ENCODE results near the gene KCNT1. TPM values are rescaled to one million over a fixed set of nuclear protein-coding genes. Genes with fewer than 3 reads are reported as not detected.

The KCNT1 gene
- total and polyA plus RNA-seq, 5 donors = 0.17 to 1.1 (median 0.26) TPM; not detected in 1

DNA sequence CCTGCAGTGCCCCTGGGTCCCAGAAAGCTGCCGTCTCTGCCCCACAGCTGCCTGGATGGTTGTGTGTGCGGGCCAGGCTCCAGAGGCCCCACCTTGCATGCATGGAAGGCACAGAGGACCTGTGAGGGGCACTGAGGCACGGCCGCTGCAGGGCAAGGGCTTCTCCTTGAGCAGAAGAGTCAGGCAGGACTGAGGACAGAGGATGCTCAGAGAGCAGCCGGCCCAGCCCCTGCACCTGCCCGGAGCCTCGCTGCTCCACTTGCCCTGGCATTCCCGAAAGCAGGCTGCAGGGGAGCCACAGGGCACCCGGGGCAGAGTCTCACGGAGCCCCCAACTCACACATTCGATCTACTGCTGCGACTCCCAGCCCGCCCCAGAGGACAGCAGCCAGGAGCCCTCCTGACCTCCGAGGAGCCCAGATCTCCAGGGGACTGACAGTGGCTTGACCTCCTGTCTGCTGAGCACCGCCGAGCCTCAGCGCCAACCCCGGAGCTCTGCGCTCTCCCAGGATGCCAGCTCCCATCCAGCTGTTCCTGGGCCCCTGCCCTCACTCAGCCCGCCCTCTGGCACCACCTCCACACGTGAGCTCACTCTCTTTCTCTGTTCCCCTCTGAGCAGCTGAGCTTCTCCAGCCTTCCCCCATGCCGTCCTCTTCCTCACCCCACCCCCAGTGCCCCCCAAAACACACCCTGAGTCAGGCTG is 95.0 kb downstream of the KCNT1 start:
- Histone ChIP-seq H3K4me1 (ENCODE audit: control insufficient read depth, insufficient read depth, low read length) (no peaks in the 10 kb centered on the region), H3K9me3 (ENCODE audit: control insufficient read depth, low read length) (no peaks in the 10 kb centered on the region), H3K27me3 (ENCODE audit: control insufficient read depth, insufficient read depth) (no peaks in the 10 kb centered on the region), H3K4me3 (ENCODE audit: low read length) (no peak overlapping the region), H3K27ac (ENCODE audit: low read length) (no peak overlapping the region)
- DNase-seq = peak in 2 of 3 donors; percentile 46 to 51
- ATAC-seq = peak in 1 of 2 donors; percentile 7
- WGBS = 69% methylated on average over 22 of the region's 22 CpGs
- intact Hi-C loops (cut with DNase I) = no loop called here

DNA sequence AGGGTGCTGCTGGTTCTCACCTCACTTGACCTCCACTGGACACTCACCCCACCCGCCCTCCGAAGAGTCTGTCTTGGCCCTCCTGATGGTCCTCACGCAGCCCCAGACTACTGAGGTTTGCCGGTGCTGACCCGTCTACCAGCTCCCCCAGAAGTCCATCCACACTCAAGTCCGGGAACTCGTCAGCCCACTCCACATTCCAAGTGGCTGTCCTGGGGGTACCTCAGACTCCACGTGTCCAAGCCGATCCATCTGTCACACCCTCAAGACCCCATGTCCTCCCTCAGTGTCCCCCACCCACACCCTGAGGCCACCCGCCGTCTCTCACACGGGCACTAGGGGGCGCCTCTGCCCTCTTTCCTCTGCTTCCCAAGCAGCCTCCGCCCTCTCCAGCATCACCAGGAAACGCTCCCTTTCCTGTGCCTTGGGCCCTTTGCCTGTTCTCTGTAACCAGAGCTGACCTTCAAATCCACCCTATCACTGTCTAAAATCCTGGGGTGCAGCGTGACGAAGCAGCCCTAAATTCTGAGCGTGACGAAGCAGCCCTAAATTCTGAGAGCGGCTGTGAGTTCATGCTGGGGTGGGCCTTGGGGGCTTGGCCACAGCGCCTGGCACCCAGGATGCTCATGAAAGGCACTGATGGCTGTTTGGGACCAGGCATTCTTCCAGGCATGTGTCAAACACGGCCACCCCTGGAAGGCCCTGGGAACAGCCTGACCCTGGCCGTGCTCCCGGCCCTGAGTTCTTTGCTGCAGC is 95.7 kb downstream of the KCNT1 start:
- Histone ChIP-seq H3K9me3 (ENCODE audit: control insufficient read depth, low read length) (no peaks in the 10 kb centered on the region), H3K27me3 (ENCODE audit: control insufficient read depth, insufficient read depth) (no peaks in the 10 kb centered on the region), H3K4me1 (ENCODE audit: control insufficient read depth, insufficient read depth, low read length) (no peaks in the 10 kb centered on the region), H3K4me3 (ENCODE audit: low read length) (no peak overlapping the region), H3K27ac (ENCODE audit: low read length) (no peak overlapping the region)
- WGBS = 30% methylated on average over 24 of the region's 24 CpGs
- ATAC-seq = peak; percentile 57 to 77
- intact Hi-C loops (cut with DNase I) = no loop called here
- DNase-seq = peak; percentile 47 to 80 (median 80)

DNA sequence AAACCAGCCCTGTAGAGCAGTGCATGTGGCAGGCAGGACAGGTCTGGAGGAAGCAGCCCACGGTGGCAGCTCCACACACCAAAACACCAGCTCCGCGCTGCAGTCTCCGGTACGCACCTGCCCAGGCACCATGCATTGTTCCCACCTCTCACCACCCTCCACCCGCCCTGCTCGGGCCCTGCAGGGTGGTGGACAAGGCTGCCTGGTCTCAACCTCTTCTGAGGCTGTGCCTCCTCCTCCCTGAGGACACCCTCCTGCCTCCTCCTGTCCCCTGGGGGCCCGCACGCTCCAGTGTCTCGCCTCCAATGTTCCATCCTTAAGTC is 96.2 kb downstream of the KCNT1 start:
- intact Hi-C loops (cut with DNase I) = no loop called here
- ATAC-seq (no peak), DNase-seq (peak in 1 of 3 donors; percentile 45)
- H3K27me3 ChIP-seq (ENCODE audit: control insufficient read depth, insufficient read depth) = no peaks in the 10 kb centered on the region
- no peaks in the 10 kb centered on the region for H3K4me1 ChIP-seq (ENCODE audit: control insufficient read depth, insufficient read depth, low read length)
- no peak overlapping the region for H3K4me3 ChIP-seq (ENCODE audit: low read length)
- WGBS = 76% methylated on average over 10 of the region's 10 CpGs
- no peaks in the 10 kb centered on the region for H3K9me3 ChIP-seq (ENCODE audit: control insufficient read depth, low read length)
- H3K27ac ChIP-seq (ENCODE audit: low read length) = no peak overlapping the region

DNA sequence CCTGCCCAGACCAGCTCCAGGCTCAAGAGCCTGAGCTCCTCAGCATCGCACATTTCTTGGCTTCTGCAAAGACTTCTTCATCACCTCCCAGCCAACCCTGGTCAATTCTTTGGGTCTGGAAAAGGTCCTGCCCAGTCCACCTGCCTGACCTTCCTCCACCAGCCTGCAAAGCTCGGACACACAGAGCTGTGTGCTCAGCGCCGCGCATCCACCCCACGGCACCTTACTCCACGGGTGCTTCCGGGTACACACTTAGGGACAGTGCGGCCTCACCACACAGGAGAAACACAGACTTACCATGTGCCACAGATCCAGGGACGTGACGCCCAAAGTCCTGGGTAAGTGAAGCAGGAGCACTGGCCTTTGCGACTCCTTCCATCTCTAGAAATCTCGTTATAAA is 97.3 kb downstream of the KCNT1 start:
- no peak overlapping the region for H3K27ac ChIP-seq (ENCODE audit: low read length)
- no peaks in the 10 kb centered on the region for H3K4me1 ChIP-seq (ENCODE audit: control insufficient read depth, insufficient read depth, low read length)
- intact Hi-C loops (cut with DNase I) = no loop called here
- no peaks in the 10 kb centered on the region for H3K9me3 ChIP-seq (ENCODE audit: control insufficient read depth, low read length)
- peak in 2 of 3 donors; percentile 20 to 31 for DNase-seq
- no peaks in the 10 kb centered on the region for H3K27me3 ChIP-seq (ENCODE audit: control insufficient read depth, insufficient read depth)
- no peak for ATAC-seq
- 96% methylated on average over 13 of the region's 13 CpGs for WGBS
- H3K4me3 ChIP-seq (ENCODE audit: low read length) = no peak overlapping the region

DNA sequence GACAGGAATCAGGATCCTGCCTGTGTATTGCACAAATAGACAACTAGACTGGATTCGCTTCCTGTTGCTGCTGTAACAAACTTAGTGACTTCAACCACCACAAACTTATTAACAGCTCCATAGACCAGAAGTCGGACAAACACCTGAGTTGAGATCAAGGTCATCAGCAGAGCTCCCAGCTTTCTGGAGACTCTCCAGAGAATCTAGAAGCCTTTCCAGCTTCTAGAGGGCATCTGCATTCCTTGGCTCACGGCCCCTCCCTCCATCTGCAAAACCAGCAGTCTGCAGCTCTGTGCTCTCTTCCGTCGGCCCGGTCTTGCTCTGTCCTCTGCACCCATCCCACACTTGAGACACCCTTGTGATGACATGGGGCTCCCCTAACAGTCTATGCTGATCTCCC is 99.1 kb downstream of the KCNT1 start:
- DNase-seq (no peak), ATAC-seq (no peak)
- 92% methylated on average over 6 of the region's 6 CpGs for WGBS
- no peak overlapping the region for H3K27ac ChIP-seq (ENCODE audit: low read length)
- intact Hi-C loops (cut with DNase I) = no loop called here
- H3K9me3 ChIP-seq (ENCODE audit: control insufficient read depth, low read length) = no peaks in the 10 kb centered on the region
- no peaks in the 10 kb centered on the region for H3K27me3 ChIP-seq (ENCODE audit: control insufficient read depth, insufficient read depth)
- no peaks in the 10 kb centered on the region for H3K4me1 ChIP-seq (ENCODE audit: control insufficient read depth, insufficient read depth, low read length)
- H3K4me3 ChIP-seq (ENCODE audit: low read length) = no peak overlapping the region

DNA sequence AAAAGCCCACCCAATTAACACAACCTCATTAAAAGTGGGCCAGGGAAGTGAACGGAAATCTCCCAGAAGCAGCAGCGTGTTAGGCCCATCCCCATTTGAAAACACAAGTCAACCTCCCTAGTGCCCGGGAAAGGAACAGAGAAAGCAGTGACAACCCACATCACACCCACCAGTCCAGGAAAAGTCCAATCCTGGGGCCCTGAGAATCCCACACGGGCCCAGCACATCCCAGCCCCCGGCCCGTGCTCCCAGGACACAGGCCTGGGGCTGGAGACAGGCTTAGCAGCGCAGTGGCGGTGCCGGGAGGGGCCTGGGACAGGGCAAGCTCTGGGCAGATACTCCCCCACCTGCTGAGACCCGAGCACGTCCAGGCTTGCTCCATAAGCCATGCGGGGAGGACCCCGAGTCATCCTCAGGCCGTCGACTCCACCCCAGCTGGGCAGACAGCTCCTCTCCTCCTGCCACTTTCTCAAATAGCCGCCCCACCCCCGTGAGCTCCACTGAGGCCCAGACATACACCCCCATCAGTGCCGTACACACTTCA is 101.0 kb downstream of the KCNT1 start:
- peak in 2 of 3 donors; percentile 6 to 35 for DNase-seq
- WGBS = 65% methylated on average over 18 of the region's 18 CpGs
- Histone ChIP-seq H3K9me3 (ENCODE audit: control insufficient read depth, low read length) (no peaks in the 10 kb centered on the region), H3K4me3 (ENCODE audit: low read length) (no peak overlapping the region), H3K27ac (ENCODE audit: low read length) (no peak overlapping the region), H3K4me1 (ENCODE audit: control insufficient read depth, insufficient read depth, low read length) (no peaks in the 10 kb centered on the region), H3K27me3 (ENCODE audit: control insufficient read depth, insufficient read depth) (no peaks in the 10 kb centered on the region)
- intact Hi-C loops (cut with DNase I) = no loop called here
- ATAC-seq = no peak

DNA sequence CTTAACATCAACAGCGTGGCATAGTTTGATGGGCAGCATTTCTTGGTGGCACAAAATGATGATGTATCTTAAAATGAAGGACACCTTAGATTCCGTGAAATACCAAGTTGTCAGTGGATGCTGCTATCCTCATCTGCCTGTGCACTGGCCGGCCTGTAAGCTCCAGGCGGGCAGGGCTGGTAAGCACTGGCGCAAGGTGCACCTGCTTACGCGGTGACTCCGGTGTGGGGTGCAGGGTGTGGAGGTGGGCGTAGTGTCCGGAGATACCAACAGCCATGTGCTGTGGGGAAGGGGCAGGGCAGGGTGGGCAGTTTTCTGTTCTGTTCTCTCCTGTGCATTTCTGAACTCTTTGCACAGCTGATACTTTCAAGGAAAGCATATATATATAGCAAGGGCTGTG is 101.5 kb downstream of the KCNT1 start:
- DNase-seq = no peak
- WGBS = 95% methylated on average over 10 of the region's 10 CpGs

DNA sequence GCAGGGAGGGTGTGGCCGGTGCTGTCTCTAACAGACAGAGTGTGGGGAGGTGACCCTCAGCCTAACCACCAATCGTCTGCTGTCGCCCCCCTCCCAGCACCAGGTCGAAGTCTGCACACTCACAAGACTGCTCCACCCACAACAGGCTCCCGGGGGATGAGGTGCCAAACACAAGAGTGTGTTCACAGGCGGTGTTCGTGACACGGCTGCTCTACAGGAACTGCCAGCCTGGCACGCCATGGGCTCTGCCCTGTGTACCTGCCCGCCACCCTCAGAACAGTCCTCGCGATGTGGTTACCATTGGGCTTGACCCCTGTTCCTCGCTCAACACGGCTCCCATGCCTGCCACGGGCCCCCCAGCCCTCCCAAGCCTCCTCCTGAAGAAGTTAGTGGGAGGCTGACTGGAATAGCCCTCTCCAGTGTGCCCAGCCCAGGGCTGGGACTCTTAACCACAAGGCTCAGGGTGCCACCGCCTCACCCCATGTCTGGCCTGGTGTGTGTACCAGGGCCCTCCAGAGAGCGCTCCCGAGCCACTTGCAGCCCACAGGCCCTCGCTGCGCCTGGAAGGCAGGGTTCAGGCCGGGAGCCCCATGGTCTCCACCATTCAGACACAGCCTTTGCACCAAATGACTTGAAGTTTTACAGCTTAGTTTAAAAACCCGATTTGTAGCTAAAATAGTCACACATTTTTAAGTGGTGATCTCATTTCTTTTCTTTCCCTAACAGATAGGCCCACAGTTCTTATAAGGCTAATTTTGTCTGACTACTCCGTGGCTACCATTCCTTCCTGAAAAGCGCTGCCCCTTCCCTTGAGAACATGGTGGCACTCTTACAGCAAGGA is 102.8 kb downstream of the KCNT1 start:
- Histone ChIP-seq H3K4me3 (ENCODE audit: low read length) (no peak overlapping the region), H3K27me3 (ENCODE audit: control insufficient read depth, insufficient read depth) (no peaks in the 10 kb centered on the region), H3K4me1 (ENCODE audit: control insufficient read depth, insufficient read depth, low read length) (no peaks in the 10 kb centered on the region), H3K27ac (ENCODE audit: low read length) (no peak overlapping the region), H3K9me3 (ENCODE audit: control insufficient read depth, low read length) (no peaks in the 10 kb centered on the region)
- 81% methylated on average over 24 of the region's 24 CpGs for WGBS
- intact Hi-C loops (cut with DNase I) = no loop called here
- peak in 2 of 3 donors; percentile 21 to 49 for DNase-seq
- ATAC-seq = peak; percentile 38 to 48

More for the DNA sequence above, 101.5 kb downstream of the KCNT1 start:
- no peaks in the 10 kb centered on the region for H3K27me3 ChIP-seq (ENCODE audit: control insufficient read depth, insufficient read depth)
- no peak for ATAC-seq
- no peaks in the 10 kb centered on the region for H3K9me3 ChIP-seq (ENCODE audit: control insufficient read depth, low read length)
- H3K27ac ChIP-seq (ENCODE audit: low read length) = no peak overlapping the region
- no peaks in the 10 kb centered on the region for H3K4me1 ChIP-seq (ENCODE audit: control insufficient read depth, insufficient read depth, low read length)
- H3K4me3 ChIP-seq (ENCODE audit: low read length) = no peak overlapping the region
- intact Hi-C loops (cut with DNase I) = no loop called here

DNA sequence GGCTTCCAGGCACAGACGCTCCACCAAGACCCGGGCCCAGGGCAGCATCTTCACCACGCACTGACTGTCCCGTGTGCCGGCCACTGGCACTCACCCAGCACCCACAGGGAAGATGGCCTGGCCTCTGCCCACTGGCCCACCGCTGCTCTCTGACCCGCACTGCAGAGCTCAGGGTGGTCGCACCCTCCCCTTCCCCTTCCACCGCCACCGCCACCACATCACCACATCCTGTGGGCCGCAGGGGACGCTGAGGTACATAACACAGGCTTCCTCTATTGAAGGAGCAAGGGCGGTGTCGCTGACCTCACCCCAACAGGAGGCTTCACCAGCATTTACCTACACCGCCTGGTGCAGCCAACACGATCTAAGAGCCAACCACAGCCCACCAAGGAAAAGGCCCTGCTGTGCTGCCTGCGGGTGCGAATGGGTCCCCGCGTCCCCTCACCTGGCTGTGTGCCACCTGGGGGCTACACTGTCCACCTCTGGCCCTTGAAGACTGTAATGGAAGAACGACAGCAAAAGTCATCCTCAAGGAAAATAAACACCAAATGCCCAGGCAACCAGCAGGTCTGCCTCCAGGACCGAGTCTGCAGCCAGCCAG is 103.5 kb downstream of the KCNT1 start:
- H3K4me3 ChIP-seq (ENCODE audit: low read length) = no peak overlapping the region
- H3K27ac ChIP-seq (ENCODE audit: low read length) = no peak overlapping the region
- no peaks in the 10 kb centered on the region for H3K9me3 ChIP-seq (ENCODE audit: control insufficient read depth, low read length)
- ATAC-seq (no peak), DNase-seq (peak in 1 of 3 donors; percentile 49)
- no peaks in the 10 kb centered on the region for H3K4me1 ChIP-seq (ENCODE audit: control insufficient read depth, insufficient read depth, low read length)
- intact Hi-C loops (cut with DNase I) = no loop called here
- 78% methylated on average over 22 of the region's 22 CpGs for WGBS
- no peaks in the 10 kb centered on the region for H3K27me3 ChIP-seq (ENCODE audit: control insufficient read depth, insufficient read depth)

DNA sequence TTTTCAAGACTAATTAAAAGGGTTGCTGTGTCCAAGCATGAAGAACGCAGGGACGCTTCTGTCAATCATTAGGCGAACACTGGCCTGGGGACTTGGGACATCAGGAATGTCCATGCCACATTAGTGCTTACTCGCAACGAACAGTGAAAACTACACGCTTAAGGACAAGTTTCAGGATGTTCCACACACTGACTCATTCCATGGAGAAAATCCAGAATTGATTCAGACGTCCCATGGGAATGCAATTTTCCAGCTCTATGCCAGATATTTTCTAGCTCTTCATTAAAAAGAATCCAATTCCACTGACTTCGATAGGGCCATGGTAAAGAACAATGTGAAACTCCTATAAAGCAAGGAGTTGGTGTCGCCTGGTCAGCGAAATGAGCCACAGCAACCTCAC is 107.2 kb downstream of the KCNT1 start:
- DNase-seq = no peak
- no peak overlapping the region for H3K27ac ChIP-seq (ENCODE audit: low read length)
- WGBS = 67% methylated on average over 10 of the region's 10 CpGs
- ATAC-seq = no peak
- H3K4me3 ChIP-seq (ENCODE audit: low read length) = no peak overlapping the region
- no peaks in the 10 kb centered on the region for H3K27me3 ChIP-seq (ENCODE audit: control insufficient read depth, insufficient read depth)
- intact Hi-C loops (cut with DNase I) = no loop called here
- H3K9me3 ChIP-seq (ENCODE audit: control insufficient read depth, low read length) = no peaks in the 10 kb centered on the region
- H3K4me1 ChIP-seq (ENCODE audit: control insufficient read depth, insufficient read depth, low read length) = no peaks in the 10 kb centered on the region
